ENCODE results near the gene TICAM2.

Gene TICAM2

GRCh38 chr5:115605436-115605835 lies 3.2 kb upstream of the TICAM2 start:
- DNase-seq: no peak

GRCh38 chr5:115602591-115603125 lies 379 bp upstream of the TICAM2 start:
- no peak for DNase-seq

- no peak for DNase-seq
Measured at GRCh38 chr5:115600766-115601165, 1.5 kb downstream of the TICAM2 start.

GRCh38 chr5:115599924-115600323 lies 2.4 kb downstream of the TICAM2 start:
- no peak for DNase-seq

GRCh38 chr5:115599502-115599901 lies 2.8 kb downstream of the TICAM2 start:
- no peak for DNase-seq

GRCh38 chr5:115594128-115595047 lies 7.9 kb downstream of the TICAM2 start:
- no peak for DNase-seq

GRCh38 chr5:115589043-115589442 lies 13.2 kb downstream of the TICAM2 start:
- DNase-seq: no peak

- no peak for DNase-seq
Measured at GRCh38 chr5:115588640-115589039, 13.6 kb downstream of the TICAM2 start.

- DNase-seq: peak; percentile 31
Measured at GRCh38 chr5:115586525-115587146, 15.6 kb downstream of the TICAM2 start.

- no peak for DNase-seq
Measured at GRCh38 chr5:115585265-115585664, 17.0 kb downstream of the TICAM2 start.

GRCh38 chr5:115584501-115584900 lies 17.8 kb downstream of the TICAM2 start:
- DNase-seq: no peak

GRCh38 chr5:115583474-115583873 lies 18.8 kb downstream of the TICAM2 start:
- DNase-seq: no peak

GRCh38 chr5:115580941-115581340 lies 21.3 kb downstream of the TICAM2 start:
- no peak for DNase-seq

- DNase-seq: no peak
Measured at GRCh38 chr5:115579747-115580173, 22.5 kb downstream of the TICAM2 start.

GRCh38 chr5:115579216-115579615 lies 23.1 kb downstream of the TICAM2 start:
- DNase-seq: no peak

GRCh38 chr5:115578657-115579056 lies 23.6 kb downstream of the TICAM2 start:
- DNase-seq: no peak

GRCh38 chr5:115577741-115578140 lies 24.5 kb downstream of the TICAM2 start:
- DNase-seq: no peak

GRCh38 chr5:115577329-115577728 lies 24.9 kb downstream of the TICAM2 start:
- no peak for DNase-seq

GRCh38 chr5:115575167-115576070 lies 26.9 kb downstream of the TICAM2 start:
- DNase-seq: no peak

- DNase-seq: no peak
Measured at GRCh38 chr5:115573133-115573532, 29.1 kb downstream of the TICAM2 start.

GRCh38 chr5:115571441-115571878 lies 30.8 kb downstream of the TICAM2 start:
- DNase-seq: no peak

GRCh38 chr5:115568668-115569067 lies 33.6 kb downstream of the TICAM2 start:
- no peak for DNase-seq

- no peak for DNase-seq
Measured at GRCh38 chr5:115565233-115565632, 37.0 kb downstream of the TICAM2 start.
